HepG2 (cell line): ENCODE measurements around the gene CARD9. TPM values are rescaled to one million over a fixed set of nuclear protein-coding genes. Genes with fewer than 3 reads are reported as not detected.
A peak's percentile ranks its signal among the peaks of the same experiment; 100 is the strongest.

Experiments used
- AHR ChIP-seq: IDR thresholded peaks from 2 replicates; pipeline ENCODE4 v1.6.1; 2018; ENCODE audit warnings: missing genetic modification reagents, missing compliant biosample characterization
- ARNT ChIP-seq: fragments of 450-650 bp; IDR thresholded peaks from 2 replicates; pipeline ENCODE4 v1.6.1; 2017
- FOXA3 ChIP-seq: IDR thresholded peaks from 2 replicates; pipeline ENCODE4 v1.6.1; 2016; ENCODE audit warnings: missing genetic modification reagents, missing compliant biosample characterization
- SRSF9 ChIP-seq: fragments of 200-400 bp; formaldehyde crosslinking; IDR thresholded peaks from 2 replicates; pipeline ENCODE4 v1.6.1; 2018; ENCODE audit warnings: borderline replicate concordance, mild to moderate bottlenecking, low read depth, low read length; ENCODE audit not compliant: insufficient read depth, poor library complexity, severe bottlenecking
- ZNF484 ChIP-seq: sonication (generic); formaldehyde crosslinking; IDR thresholded peaks from 2 replicates; pipeline ENCODE4 v1.5.1; 2020; ENCODE audit warnings: mild to moderate bottlenecking, low read depth, missing genetic modification reagents, borderline replicate concordance
- ZNF747 ChIP-seq: sonication (generic); formaldehyde crosslinking; IDR thresholded peaks from 2 replicates; pipeline ENCODE4 v1.8.1; 2023; ENCODE audit warnings: missing genetic modification reagents, mild to moderate bottlenecking, borderline replicate concordance
- ZSCAN30 ChIP-seq: sonication (generic); formaldehyde crosslinking; IDR thresholded peaks from 2 replicates; pipeline ENCODE4 v1.5.0; 2020; ENCODE audit warnings: mild to moderate bottlenecking, missing genetic modification reagents
- polyA plus RNA-seq, 8 experiments: library from polyadenylated mRNA; depleted of rRNA in 3 of 8; stranded (reverse) in 7 of 8; unstranded in 1 of 8; fragments of >200 nt; fragmentation: Illumina TruSeq in 4 of 8; extraction: Trizol in 4 of 8; gene quantifications; 2 replicates each; pipeline versions ENCODE4 v1.2.1 to v1.2.3, GENCODE V29; 2011 to 2016; ENCODE audit warnings: low read depth in 4 of 8, missing spikeins in 1 of 8, mixed read lengths in 1 of 8; ENCODE audit not compliant: insufficient read depth in 1 of 8
- total RNA-seq, 5 experiments: library from RNA; depleted of rRNA; stranded (reverse); fragments of >200 nt; fragmentation: Illumina TruSeq; extraction: Trizol; gene quantifications; 2 replicates each; pipeline ENCODE4 v1.2.3, GENCODE V29; 2016; ENCODE audit warnings: low read depth in 1 of 5
- TF ChIP-seq, protein P1 (sequence below): sonication (generic); formaldehyde crosslinking; IDR thresholded peaks from 2 replicates; pipeline ENCODE4 v1.8.1; 2023; ENCODE audit warnings: missing genetic modification reagents, inconsistent platforms, borderline replicate concordance
- TF ChIP-seq, protein P2 (sequence below): sonication (generic); formaldehyde crosslinking; conservative IDR thresholded peaks from 2 replicates; pipeline ENCODE4 v1.4.0; 2020; ENCODE audit warnings: mild to moderate bottlenecking, missing genetic modification reagents, moderate library complexity
- TF ChIP-seq, protein P3 (sequence below): sonication (generic); formaldehyde crosslinking; IDR thresholded peaks from 2 replicates; pipeline ENCODE4 v1.4.0; 2020; ENCODE audit warnings: missing genetic modification reagents
- TF ChIP-seq, protein P4 (sequence below): sonication (generic); formaldehyde crosslinking; IDR thresholded peaks from 2 replicates; pipeline ENCODE4 v1.8.0; 2022; ENCODE audit warnings: mild to moderate bottlenecking, missing genetic modification reagents, moderate library complexity
- TF ChIP-seq, protein P5 (sequence below): sonication (generic); formaldehyde crosslinking; IDR thresholded peaks from 2 replicates; pipeline ENCODE4 v1.4.0; 2020; ENCODE audit warnings: low read depth, mild to moderate bottlenecking, missing genetic modification reagents
- TF ChIP-seq, protein P6 (sequence below): sonication (generic); formaldehyde crosslinking; IDR thresholded peaks from 2 replicates; pipeline ENCODE4 v1.5.0; 2020; ENCODE audit warnings: mild to moderate bottlenecking, missing genetic modification reagents

Gene CARD9
- total and polyA plus RNA-seq, 2 of the 13 experiments (the other 11 are each of a cell fraction or from before 2014, with no cell fraction given) = 3.3 to 7.4 TPM

DNA sequence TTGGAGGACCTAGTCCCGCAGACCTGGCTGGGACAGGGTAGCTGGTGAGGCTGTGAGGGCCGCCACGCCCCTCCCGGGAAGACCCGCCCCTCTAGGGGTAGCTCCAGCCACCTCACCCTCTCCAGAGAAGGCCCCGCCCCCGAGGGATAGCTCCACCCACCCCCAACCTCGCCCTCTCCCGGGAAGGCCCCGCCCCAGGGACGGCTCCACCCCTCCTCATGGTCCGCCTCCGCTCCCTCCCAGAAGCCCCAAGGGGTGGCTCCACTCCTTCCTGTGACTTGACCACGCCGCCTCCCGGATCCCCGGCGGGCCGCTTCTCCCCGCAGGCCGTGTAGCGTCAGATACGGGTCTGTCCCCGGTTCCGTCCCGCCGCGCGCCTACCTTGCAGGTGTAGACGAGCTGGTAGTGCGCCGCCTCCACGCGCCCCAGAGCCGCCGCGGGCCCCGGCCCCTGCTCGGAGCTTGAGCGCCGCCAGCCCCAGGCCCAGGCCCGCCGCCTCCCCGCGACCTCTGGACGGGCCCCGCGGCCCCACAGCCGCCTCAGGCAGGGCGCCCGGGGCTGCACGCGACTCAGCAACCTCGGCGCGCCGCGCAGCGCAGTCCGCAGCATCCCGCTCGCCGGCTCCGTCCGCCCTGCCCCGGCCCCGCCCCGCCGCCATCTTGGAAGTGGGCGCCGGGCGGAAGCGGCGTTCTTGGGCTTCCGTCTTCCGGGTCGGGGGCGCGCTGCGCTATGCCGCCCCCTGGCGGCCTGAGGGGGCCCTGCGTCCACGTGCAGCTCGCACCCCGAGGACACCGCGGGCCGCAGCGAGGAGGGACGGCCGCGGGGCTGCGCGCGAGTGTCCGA lies 10.1 kb downstream of the CARD9 start, which contains the start of gene DNLZ (continued):
- TF ChIP-seq, protein P1, sequence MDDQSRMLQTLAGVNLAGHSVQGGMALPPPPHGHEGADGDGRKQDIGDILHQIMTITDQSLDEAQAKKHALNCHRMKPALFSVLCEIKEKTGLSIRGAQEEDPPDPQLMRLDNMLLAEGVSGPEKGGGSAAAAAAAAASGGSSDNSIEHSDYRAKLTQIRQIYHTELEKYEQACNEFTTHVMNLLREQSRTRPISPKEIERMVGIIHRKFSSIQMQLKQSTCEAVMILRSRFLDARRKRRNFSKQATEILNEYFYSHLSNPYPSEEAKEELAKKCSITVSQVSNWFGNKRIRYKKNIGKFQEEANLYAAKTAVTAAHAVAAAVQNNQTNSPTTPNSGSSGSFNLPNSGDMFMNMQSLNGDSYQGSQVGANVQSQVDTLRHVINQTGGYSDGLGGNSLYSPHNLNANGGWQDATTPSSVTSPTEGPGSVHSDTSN (CRISPR knock-in tag) = no peak
- TF ChIP-seq ZNF484 (CRISPR knock-in tag) (no peak; the same call in 1 of the 2 replicates), FOXA3 (CRISPR knock-in tag) (peak; percentile 48), AHR (CRISPR knock-in tag) (no peak; the same call in 1 of the 2 replicates), SRSF9 (no peak), ARNT (no peak), ZNF747 (CRISPR knock-in tag) (peak; percentile 82), ZSCAN30 (CRISPR knock-in tag) (no peak)
- TF ChIP-seq, protein P2, sequence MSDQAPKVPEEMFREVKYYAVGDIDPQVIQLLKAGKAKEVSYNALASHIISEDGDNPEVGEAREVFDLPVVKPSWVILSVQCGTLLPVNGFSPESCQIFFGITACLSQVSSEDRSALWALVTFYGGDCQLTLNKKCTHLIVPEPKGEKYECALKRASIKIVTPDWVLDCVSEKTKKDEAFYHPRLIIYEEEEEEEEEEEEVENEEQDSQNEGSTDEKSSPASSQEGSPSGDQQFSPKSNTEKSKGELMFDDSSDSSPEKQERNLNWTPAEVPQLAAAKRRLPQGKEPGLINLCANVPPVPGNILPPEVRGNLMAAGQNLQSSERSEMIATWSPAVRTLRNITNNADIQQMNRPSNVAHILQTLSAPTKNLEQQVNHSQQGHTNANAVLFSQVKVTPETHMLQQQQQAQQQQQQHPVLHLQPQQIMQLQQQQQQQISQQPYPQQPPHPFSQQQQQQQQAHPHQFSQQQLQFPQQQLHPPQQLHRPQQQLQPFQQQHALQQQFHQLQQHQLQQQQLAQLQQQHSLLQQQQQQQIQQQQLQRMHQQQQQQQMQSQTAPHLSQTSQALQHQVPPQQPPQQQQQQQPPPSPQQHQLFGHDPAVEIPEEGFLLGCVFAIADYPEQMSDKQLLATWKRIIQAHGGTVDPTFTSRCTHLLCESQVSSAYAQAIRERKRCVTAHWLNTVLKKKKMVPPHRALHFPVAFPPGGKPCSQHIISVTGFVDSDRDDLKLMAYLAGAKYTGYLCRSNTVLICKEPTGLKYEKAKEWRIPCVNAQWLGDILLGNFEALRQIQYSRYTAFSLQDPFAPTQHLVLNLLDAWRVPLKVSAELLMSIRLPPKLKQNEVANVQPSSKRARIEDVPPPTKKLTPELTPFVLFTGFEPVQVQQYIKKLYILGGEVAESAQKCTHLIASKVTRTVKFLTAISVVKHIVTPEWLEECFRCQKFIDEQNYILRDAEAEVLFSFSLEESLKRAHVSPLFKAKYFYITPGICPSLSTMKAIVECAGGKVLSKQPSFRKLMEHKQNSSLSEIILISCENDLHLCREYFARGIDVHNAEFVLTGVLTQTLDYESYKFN (CRISPR knock-in tag) = no peak; the same call in 1 of the 2 replicates
- TF ChIP-seq, protein P3, sequence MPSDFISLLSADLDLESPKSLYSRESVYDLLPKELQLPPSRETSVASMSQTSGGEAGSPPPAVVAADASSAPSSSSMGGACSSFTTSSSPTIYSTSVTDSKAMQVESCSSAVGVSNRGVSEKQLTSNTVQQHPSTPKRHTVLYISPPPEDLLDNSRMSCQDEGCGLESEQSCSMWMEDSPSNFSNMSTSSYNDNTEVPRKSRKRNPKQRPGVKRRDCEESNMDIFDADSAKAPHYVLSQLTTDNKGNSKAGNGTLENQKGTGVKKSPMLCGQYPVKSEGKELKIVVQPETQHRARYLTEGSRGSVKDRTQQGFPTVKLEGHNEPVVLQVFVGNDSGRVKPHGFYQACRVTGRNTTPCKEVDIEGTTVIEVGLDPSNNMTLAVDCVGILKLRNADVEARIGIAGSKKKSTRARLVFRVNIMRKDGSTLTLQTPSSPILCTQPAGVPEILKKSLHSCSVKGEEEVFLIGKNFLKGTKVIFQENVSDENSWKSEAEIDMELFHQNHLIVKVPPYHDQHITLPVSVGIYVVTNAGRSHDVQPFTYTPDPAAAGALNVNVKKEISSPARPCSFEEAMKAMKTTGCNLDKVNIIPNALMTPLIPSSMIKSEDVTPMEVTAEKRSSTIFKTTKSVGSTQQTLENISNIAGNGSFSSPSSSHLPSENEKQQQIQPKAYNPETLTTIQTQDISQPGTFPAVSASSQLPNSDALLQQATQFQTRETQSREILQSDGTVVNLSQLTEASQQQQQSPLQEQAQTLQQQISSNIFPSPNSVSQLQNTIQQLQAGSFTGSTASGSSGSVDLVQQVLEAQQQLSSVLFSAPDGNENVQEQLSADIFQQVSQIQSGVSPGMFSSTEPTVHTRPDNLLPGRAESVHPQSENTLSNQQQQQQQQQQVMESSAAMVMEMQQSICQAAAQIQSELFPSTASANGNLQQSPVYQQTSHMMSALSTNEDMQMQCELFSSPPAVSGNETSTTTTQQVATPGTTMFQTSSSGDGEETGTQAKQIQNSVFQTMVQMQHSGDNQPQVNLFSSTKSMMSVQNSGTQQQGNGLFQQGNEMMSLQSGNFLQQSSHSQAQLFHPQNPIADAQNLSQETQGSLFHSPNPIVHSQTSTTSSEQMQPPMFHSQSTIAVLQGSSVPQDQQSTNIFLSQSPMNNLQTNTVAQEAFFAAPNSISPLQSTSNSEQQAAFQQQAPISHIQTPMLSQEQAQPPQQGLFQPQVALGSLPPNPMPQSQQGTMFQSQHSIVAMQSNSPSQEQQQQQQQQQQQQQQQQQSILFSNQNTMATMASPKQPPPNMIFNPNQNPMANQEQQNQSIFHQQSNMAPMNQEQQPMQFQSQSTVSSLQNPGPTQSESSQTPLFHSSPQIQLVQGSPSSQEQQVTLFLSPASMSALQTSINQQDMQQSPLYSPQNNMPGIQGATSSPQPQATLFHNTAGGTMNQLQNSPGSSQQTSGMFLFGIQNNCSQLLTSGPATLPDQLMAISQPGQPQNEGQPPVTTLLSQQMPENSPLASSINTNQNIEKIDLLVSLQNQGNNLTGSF (CRISPR knock-in tag) = peak; percentile 71; the same call in 1 of the 2 replicates
- TF ChIP-seq, protein P4, sequence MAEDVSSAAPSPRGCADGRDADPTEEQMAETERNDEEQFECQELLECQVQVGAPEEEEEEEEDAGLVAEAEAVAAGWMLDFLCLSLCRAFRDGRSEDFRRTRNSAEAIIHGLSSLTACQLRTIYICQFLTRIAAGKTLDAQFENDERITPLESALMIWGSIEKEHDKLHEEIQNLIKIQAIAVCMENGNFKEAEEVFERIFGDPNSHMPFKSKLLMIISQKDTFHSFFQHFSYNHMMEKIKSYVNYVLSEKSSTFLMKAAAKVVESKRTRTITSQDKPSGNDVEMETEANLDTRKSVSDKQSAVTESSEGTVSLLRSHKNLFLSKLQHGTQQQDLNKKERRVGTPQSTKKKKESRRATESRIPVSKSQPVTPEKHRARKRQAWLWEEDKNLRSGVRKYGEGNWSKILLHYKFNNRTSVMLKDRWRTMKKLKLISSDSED (CRISPR knock-in tag) = no peak
- TF ChIP-seq, protein P5, sequence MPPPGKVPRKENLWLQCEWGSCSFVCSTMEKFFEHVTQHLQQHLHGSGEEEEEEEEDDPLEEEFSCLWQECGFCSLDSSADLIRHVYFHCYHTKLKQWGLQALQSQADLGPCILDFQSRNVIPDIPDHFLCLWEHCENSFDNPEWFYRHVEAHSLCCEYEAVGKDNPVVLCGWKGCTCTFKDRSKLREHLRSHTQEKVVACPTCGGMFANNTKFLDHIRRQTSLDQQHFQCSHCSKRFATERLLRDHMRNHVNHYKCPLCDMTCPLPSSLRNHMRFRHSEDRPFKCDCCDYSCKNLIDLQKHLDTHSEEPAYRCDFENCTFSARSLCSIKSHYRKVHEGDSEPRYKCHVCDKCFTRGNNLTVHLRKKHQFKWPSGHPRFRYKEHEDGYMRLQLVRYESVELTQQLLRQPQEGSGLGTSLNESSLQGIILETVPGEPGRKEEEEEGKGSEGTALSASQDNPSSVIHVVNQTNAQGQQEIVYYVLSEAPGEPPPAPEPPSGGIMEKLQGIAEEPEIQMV = no peak
- TF ChIP-seq, protein P6, sequence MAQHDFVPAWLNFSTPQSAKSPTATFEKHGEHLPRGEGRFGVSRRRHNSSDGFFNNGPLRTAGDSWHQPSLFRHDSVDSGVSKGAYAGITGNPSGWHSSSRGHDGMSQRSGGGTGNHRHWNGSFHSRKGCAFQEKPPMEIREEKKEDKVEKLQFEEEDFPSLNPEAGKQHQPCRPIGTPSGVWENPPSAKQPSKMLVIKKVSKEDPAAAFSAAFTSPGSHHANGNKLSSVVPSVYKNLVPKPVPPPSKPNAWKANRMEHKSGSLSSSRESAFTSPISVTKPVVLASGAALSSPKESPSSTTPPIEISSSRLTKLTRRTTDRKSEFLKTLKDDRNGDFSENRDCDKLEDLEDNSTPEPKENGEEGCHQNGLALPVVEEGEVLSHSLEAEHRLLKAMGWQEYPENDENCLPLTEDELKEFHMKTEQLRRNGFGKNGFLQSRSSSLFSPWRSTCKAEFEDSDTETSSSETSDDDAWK (CRISPR knock-in tag) = no peak
